OCI-LY1 (cell line): ENCODE results near the gene EVC2.

Source experiments
- H2AFZ ChIP-seq: fragments of 200-600 bp; sonication (generic), shearing (Covaris generic); 2 replicates; pipeline ENCODE4 v1.6.0; 2014; ENCODE audit warnings: antibody characterized with exemption, mild to moderate bottlenecking, low read length
- H3F3A ChIP-seq: fragments of 200-600 bp; sonication (generic), shearing (Covaris generic); 2 replicates; pipeline ENCODE4 v1.6.0; 2014; ENCODE audit warnings: mild to moderate bottlenecking, antibody characterized with exemption, low read length, moderate library complexity; ENCODE audit not compliant: insufficient read depth
- H3K27ac ChIP-seq: fragments of 200-600 bp; sonication (generic); 2 replicates; pipeline ENCODE4 v1.5.1; 2014; ENCODE audit warnings: low read length, mixed run types, mild to moderate bottlenecking, low read depth; ENCODE audit not compliant: poor library complexity, severe bottlenecking
- H3K27me3 ChIP-seq: fragments of 200-600 bp; sonication (generic); 2 replicates; pipeline ENCODE4 v1.6.0; 2014; ENCODE audit warnings: antibody characterized with exemption, mild to moderate bottlenecking, low read length, moderate library complexity; ENCODE audit not compliant: insufficient read depth
- H3K36me3 ChIP-seq: fragments of 200-600 bp; sonication (generic); 2 replicates; pipeline ENCODE4 v1.6.1; 2014; ENCODE audit warnings: mild to moderate bottlenecking, antibody characterized with exemption, low read length, moderate library complexity, mixed read lengths; ENCODE audit not compliant: insufficient read depth
- H3K4me1 ChIP-seq: fragments of 200-600 bp; sonication (generic); 2 replicates; pipeline ENCODE4 v1.5.1; 2014; ENCODE audit warnings: mild to moderate bottlenecking, low read length, moderate library complexity; ENCODE audit not compliant: insufficient read depth, severe bottlenecking
- H3K4me2 ChIP-seq: fragments of 200-600 bp; sonication (generic), shearing (Covaris generic); 2 replicates; pipeline ENCODE4 v1.6.1; 2014; ENCODE audit warnings: low read length
- H3K4me3 ChIP-seq: fragments of 200-600 bp; sonication (generic); 2 replicates; pipeline ENCODE4 v1.5.1; 2014; ENCODE audit warnings: low read length, low read depth, mild to moderate bottlenecking, mixed read lengths; ENCODE audit not compliant: poor library complexity, severe bottlenecking
- H3K79me2 ChIP-seq: fragments of 200-600 bp; shearing (Covaris generic); 2 replicates; pipeline ENCODE4 v1.6.1; 2016; ENCODE audit warnings: mixed run types, low read length, mixed read lengths; ENCODE audit not compliant: insufficient read depth
- H3K9ac ChIP-seq: fragments of 200-600 bp; sonication (generic), shearing (Covaris generic); 2 replicates; pipeline ENCODE4 v1.6.1; 2014; ENCODE audit warnings: mild to moderate bottlenecking, low read length, mixed read lengths
- H3K9me2 ChIP-seq: fragments of 200-600 bp; sonication (generic), shearing (Covaris generic); 2 replicates; pipeline ENCODE4 v1.6.1; 2014; ENCODE audit warnings: low read depth, mild to moderate bottlenecking, low read length, mixed read lengths
- H3K9me3 ChIP-seq: fragments of 200-600 bp; shearing (Covaris generic); 2 replicates; pipeline ENCODE4 v1.6.1; 2014; ENCODE audit warnings: low read length, mixed read lengths
- H4K20me1 ChIP-seq: fragments of 200-600 bp; sonication (generic), shearing (Covaris generic); 2 replicates; pipeline ENCODE4 v1.6.0; 2016; ENCODE audit warnings: mild to moderate bottlenecking, low read length; ENCODE audit not compliant: insufficient read depth
- EZH2 ChIP-seq: fragments of 200-600 bp; sonication (generic), shearing (Covaris generic); IDR thresholded peaks from 2 replicates; pipeline ENCODE4 v1.8.0; 2017; ENCODE audit warnings: borderline replicate concordance, mixed run types, mild to moderate bottlenecking, antibody characterized with exemption, low read length, moderate library complexity, mixed read lengths
- TF ChIP-seq, protein P1 (sequence below): fragments of 200-600 bp; sonication (generic), shearing (Covaris generic); IDR thresholded peaks from 2 replicates; pipeline ENCODE4 v1.5.1; 2017; ENCODE audit warnings: mild to moderate bottlenecking, antibody characterized with exemption, low read length, moderate library complexity, mixed read lengths

Gene EVC2

DNA sequence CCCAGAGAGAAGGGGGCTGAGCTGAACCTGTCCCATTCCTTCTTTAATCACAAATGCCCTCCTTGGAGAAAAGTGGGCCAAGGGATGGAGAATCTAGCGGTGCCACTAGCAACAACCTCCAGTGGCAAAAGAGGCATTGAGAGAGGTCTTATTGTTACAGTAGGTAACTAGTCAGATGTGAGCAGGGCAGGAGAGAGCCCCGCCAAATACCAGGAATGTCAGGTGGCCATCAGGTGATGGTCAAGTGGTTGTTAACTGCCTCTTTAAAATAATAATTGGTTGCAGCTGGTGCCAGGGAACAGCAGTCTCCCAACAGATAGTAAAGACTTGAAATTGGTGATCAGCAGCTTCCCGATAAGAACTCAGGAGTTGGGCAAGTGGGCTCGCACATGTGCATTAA is 116.1 kb downstream of the EVC2 start:
- Histone ChIP-seq H3K27ac (no peak overlapping the region), H4K20me1 (no peaks in the 10 kb centered on the region), H3K4me3 (no peak overlapping the region), H3K9me2 (no peaks in the 10 kb centered on the region), H3K27me3 (no peaks in the 10 kb centered on the region), H2AFZ (no peak overlapping the region), H3K36me3 (peaks cover 7% of the 10 kb centered on the region; the same call in 1 of the 2 replicates), H3K9me3 (no peaks in the 10 kb centered on the region), H3K4me1 (no peaks in the 10 kb centered on the region), H3K9ac (no peak overlapping the region), H3K4me2 (no peak overlapping the region), H3F3A (no peaks in the 10 kb centered on the region), H3K79me2 (no peaks in the 10 kb centered on the region)
- TF ChIP-seq EZH2: no peak
- TF ChIP-seq, protein P1, sequence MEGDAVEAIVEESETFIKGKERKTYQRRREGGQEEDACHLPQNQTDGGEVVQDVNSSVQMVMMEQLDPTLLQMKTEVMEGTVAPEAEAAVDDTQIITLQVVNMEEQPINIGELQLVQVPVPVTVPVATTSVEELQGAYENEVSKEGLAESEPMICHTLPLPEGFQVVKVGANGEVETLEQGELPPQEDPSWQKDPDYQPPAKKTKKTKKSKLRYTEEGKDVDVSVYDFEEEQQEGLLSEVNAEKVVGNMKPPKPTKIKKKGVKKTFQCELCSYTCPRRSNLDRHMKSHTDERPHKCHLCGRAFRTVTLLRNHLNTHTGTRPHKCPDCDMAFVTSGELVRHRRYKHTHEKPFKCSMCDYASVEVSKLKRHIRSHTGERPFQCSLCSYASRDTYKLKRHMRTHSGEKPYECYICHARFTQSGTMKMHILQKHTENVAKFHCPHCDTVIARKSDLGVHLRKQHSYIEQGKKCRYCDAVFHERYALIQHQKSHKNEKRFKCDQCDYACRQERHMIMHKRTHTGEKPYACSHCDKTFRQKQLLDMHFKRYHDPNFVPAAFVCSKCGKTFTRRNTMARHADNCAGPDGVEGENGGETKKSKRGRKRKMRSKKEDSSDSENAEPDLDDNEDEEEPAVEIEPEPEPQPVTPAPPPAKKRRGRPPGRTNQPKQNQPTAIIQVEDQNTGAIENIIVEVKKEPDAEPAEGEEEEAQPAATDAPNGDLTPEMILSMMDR: no peak

- H3K9ac ChIP-seq: no peak overlapping the region
- H3K27ac ChIP-seq: no peak overlapping the region
- H3K36me3 ChIP-seq: peaks cover 7% of the 10 kb centered on the region; the same call in 1 of the 2 replicates
These were observed 118.9 kb downstream of the EVC2 start for GRCh38 chr4:5589495-5589894.

GRCh38 chr4:5588046-5588445 is 120.3 kb downstream of the EVC2 start:
- no peaks in the 10 kb centered on the region for H3F3A ChIP-seq
- no peak overlapping the region for H2AFZ ChIP-seq
- no peaks in the 10 kb centered on the region for H3K9me2 ChIP-seq
- TF ChIP-seq EZH2: no peak
- H3K4me2 ChIP-seq: no peak overlapping the region
- H3K36me3 ChIP-seq: peaks cover 4% of the 10 kb centered on the region; the same call in 1 of the 2 replicates
- H3K27me3 ChIP-seq: no peaks in the 10 kb centered on the region
- H3K9me3 ChIP-seq: no peaks in the 10 kb centered on the region
- no peaks in the 10 kb centered on the region for H3K4me1 ChIP-seq
- no peak overlapping the region for H3K9ac ChIP-seq
- no peaks in the 10 kb centered on the region for H4K20me1 ChIP-seq
- no peak overlapping the region for H3K4me3 ChIP-seq
- H3K27ac ChIP-seq: no peak overlapping the region
- H3K79me2 ChIP-seq: no peaks in the 10 kb centered on the region

More at GRCh38 chr4:5589495-5589894, 118.9 kb downstream of the EVC2 start:
- no peaks in the 10 kb centered on the region for H3K9me2 ChIP-seq
- H3K79me2 ChIP-seq: no peaks in the 10 kb centered on the region
- H4K20me1 ChIP-seq: no peaks in the 10 kb centered on the region
- no peaks in the 10 kb centered on the region for H3K4me1 ChIP-seq
- no peak overlapping the region for H3K4me2 ChIP-seq
- TF ChIP-seq, protein P1: no peak
- no peak for TF ChIP-seq EZH2
- no peaks in the 10 kb centered on the region for H3K9me3 ChIP-seq
- H3K4me3 ChIP-seq: no peak overlapping the region
- H3F3A ChIP-seq: no peaks in the 10 kb centered on the region
- H3K27me3 ChIP-seq: no peaks in the 10 kb centered on the region
- no peak overlapping the region for H2AFZ ChIP-seq

DNA sequence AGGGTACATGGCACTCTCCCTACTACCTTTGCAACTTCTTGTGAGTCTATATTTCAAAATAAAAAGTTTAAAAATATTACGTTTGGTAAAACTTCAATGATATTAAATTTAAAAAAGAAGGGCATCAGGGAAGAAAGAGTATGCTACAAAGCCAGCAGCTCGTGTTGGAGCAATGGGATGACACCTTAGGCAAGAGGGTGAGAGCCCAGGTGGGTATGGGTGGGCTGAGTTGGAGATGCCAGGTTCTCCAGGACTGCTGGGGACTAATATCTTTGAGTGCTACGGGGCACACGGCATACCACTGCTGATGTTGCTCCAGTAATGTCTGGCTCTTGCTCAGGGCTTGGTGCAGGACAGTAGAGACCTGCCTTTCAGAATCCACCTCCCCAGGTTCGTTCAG is 132.4 kb downstream of the EVC2 start:
- peaks cover 5% of the 10 kb centered on the region; the same call in 1 of the 2 replicates for H3K36me3 ChIP-seq
- TF ChIP-seq EZH2: no peak
- TF ChIP-seq, protein P1: no peak
- H3K27ac ChIP-seq: no peak overlapping the region
- no peaks in the 10 kb centered on the region for H3K9me2 ChIP-seq
- H3K4me2 ChIP-seq: no peak overlapping the region
- no peak overlapping the region for H2AFZ ChIP-seq
- no peak overlapping the region for H3K4me3 ChIP-seq
- no peak overlapping the region for H3K9ac ChIP-seq
- H4K20me1 ChIP-seq: no peaks in the 10 kb centered on the region
- H3F3A ChIP-seq: no peaks in the 10 kb centered on the region
- H3K9me3 ChIP-seq: no peaks in the 10 kb centered on the region
- no peaks in the 10 kb centered on the region for H3K4me1 ChIP-seq
- H3K79me2 ChIP-seq: no peaks in the 10 kb centered on the region
- H3K27me3 ChIP-seq: no peaks in the 10 kb centered on the region
